WTC11 (cell line): ENCODE data around the gene PDLIM5. TPM values are rescaled to one million over a fixed set of nuclear protein-coding genes. Genes with fewer than 3 reads are reported as not detected.

Source experiments
- ATAC-seq: fragments of 200-7000 bp; cut with Tn5 transposase; 2 replicates; pipeline ENCODE4 v1.10.0; 2021; ENCODE audit warnings: mild to moderate bottlenecking, moderate library complexity
- CTCF ChIA-PET: fragments of 300-600 bp; sonication (Branson Sonifier 250); formaldehyde crosslinking; loops from one replicate; lab custom pipeline; 2021; ENCODE audit warnings: antibody characterized with exemption; lab: Charles Lee
- POLR2A ChIA-PET: fragments of 350-600 bp; sonication (Branson Sonifier 250); formaldehyde crosslinking; loops from one replicate; lab custom pipeline; 2021; ENCODE audit warnings: antibody characterized with exemption; lab: Charles Lee
- DNase-seq: peaks from one replicate; pipeline ENCODE4 v3.0.0; 2021; ENCODE audit warnings: low spot score
- H3K27ac Mint-ChIP-seq: 2 replicates; pipeline ENCODE4 v1.8.0; 2021; ENCODE audit warnings: mixed read lengths
- H3K27me3 Mint-ChIP-seq: 2 replicates; pipeline ENCODE4 v1.8.0; 2021; ENCODE audit warnings: low read depth, mild to moderate bottlenecking, moderate library complexity, mixed read lengths
- H3K36me3 Mint-ChIP-seq: 2 replicates; pipeline ENCODE4 v1.8.0; 2021; ENCODE audit warnings: mixed read lengths
- H3K4me1 Mint-ChIP-seq: 2 replicates; pipeline ENCODE4 v1.8.0; 2022; ENCODE audit warnings: mixed read lengths
- H3K4me3 Mint-ChIP-seq: 2 replicates; pipeline ENCODE4 v1.8.0; 2021; ENCODE audit warnings: mild to moderate bottlenecking, moderate library complexity, mixed read lengths
- H3K9me3 Mint-ChIP-seq: 2 replicates; pipeline ENCODE4 v1.8.0; 2021; ENCODE audit warnings: mixed read lengths
- ARID4B ChIP-seq: sonication (generic); formaldehyde crosslinking; IDR thresholded peaks from 2 replicates; pipeline ENCODE4 v1.8.0; 2023; ENCODE audit warnings: missing genetic modification reagents, mild to moderate bottlenecking, borderline replicate concordance
- ATF6 ChIP-seq: sonication (generic); formaldehyde crosslinking; IDR thresholded peaks from 2 replicates; pipeline ENCODE4 v1.8.1; 2023; ENCODE audit warnings: mild to moderate bottlenecking, missing genetic modification reagents
- CBFB ChIP-seq: sonication (generic); formaldehyde crosslinking; IDR thresholded peaks from 2 replicates; pipeline ENCODE4 v1.8.1; 2022; ENCODE audit warnings: mild to moderate bottlenecking, low read depth, missing genetic modification reagents
- E2F1 ChIP-seq: sonication (generic); formaldehyde crosslinking; IDR thresholded peaks from 2 replicates; pipeline ENCODE4 v1.8.0; 2022; ENCODE audit warnings: mild to moderate bottlenecking, missing genetic modification reagents
- ESRRA ChIP-seq: sonication (generic); formaldehyde crosslinking; IDR thresholded peaks from 2 replicates; pipeline ENCODE4 v1.8.1; 2022; ENCODE audit warnings: mild to moderate bottlenecking, missing genetic modification reagents, borderline replicate concordance
- GABPB1 ChIP-seq: sonication (generic); formaldehyde crosslinking; IDR thresholded peaks from 2 replicates; pipeline ENCODE4 v1.8.1; 2023; ENCODE audit warnings: mild to moderate bottlenecking, missing genetic modification reagents
- GRHL2 ChIP-seq: fragments of 250-450 bp; sonication (Bioruptor Pico); IDR thresholded peaks from 2 replicates; pipeline ENCODE4 v1.8.0; 2022; ENCODE audit warnings: mild to moderate bottlenecking, moderate library complexity; ENCODE audit not compliant: insufficient replicate concordance, severe bottlenecking
- HMGA2 ChIP-seq: fragments of 250-450 bp; sonication (Bioruptor Pico); IDR thresholded peaks from 2 replicates; pipeline ENCODE4 v1.4.0; 2021; ENCODE audit warnings: mild to moderate bottlenecking, moderate library complexity
- HMGXB4 ChIP-seq: sonication (generic); formaldehyde crosslinking; IDR thresholded peaks from 2 replicates; pipeline ENCODE4 v1.8.1; 2023; ENCODE audit warnings: mild to moderate bottlenecking, moderate library complexity, missing genetic modification reagents
- MXD4 ChIP-seq: fragments of 250-450 bp; sonication (Bioruptor Pico); IDR thresholded peaks from 2 replicates; pipeline ENCODE4 v1.8.0; 2021; ENCODE audit warnings: mild to moderate bottlenecking, moderate library complexity, borderline replicate concordance
- NFE2L1 ChIP-seq: sonication (generic); formaldehyde crosslinking; IDR thresholded peaks from 2 replicates; pipeline ENCODE4 v1.8.1; 2023; ENCODE audit warnings: missing genetic modification reagents
- RELA ChIP-seq: sonication (generic); formaldehyde crosslinking; IDR thresholded peaks from 2 replicates; pipeline ENCODE4 v1.8.1; 2022; ENCODE audit warnings: missing genetic modification reagents, mild to moderate bottlenecking, borderline replicate concordance
- ZNF121 ChIP-seq: sonication (generic); formaldehyde crosslinking; IDR thresholded peaks from 2 replicates; pipeline ENCODE4 v1.8.0; 2023; ENCODE audit warnings: missing genetic modification reagents
- ZNF219 ChIP-seq: sonication (generic); formaldehyde crosslinking; IDR thresholded peaks from 2 replicates; pipeline ENCODE4 v1.8.0; 2023; ENCODE audit warnings: missing genetic modification reagents, mild to moderate bottlenecking, borderline replicate concordance
- ZNF232 ChIP-seq: sonication (generic); formaldehyde crosslinking; IDR thresholded peaks from 2 replicates; pipeline ENCODE4 v1.8.0; 2022; ENCODE audit warnings: mild to moderate bottlenecking, missing genetic modification reagents
- ZNF263 ChIP-seq: sonication (generic); formaldehyde crosslinking; IDR thresholded peaks from 2 replicates; pipeline ENCODE4 v1.8.1; 2022; ENCODE audit warnings: low read depth, mild to moderate bottlenecking, moderate library complexity, missing genetic modification reagents
- ZNF317 ChIP-seq: sonication (generic); formaldehyde crosslinking; IDR thresholded peaks from 2 replicates; pipeline ENCODE4 v1.8.1; 2023; ENCODE audit warnings: low read depth, mild to moderate bottlenecking, moderate library complexity, missing genetic modification reagents, borderline replicate concordance
- ZNF396 ChIP-seq: fragments of 250-450 bp; sonication (Bioruptor Pico); IDR thresholded peaks from 2 replicates; pipeline ENCODE4 v1.8.0; 2021; ENCODE audit warnings: mild to moderate bottlenecking, moderate library complexity, borderline replicate concordance
- total RNA-seq: library from RNA; stranded (reverse); gene quantifications from 3 replicates; pipeline ENCODE4 v1.2.3, GENCODE V29; 2021

The PDLIM5 gene
- total RNA-seq, 1 experiment from 2014 or later = 51.5 TPM

- DNase-seq (no peak), ATAC-seq (peak; percentile 56)
- Mint-ChIP-seq H3K4me1 (peaks cover 82% of the 10 kb centered on the region), H3K27ac (peak overlapping the region; percentile 45), H3K27me3 (no peaks in the 10 kb centered on the region), H3K4me3 (no peak overlapping the region), H3K9me3 (no peaks in the 10 kb centered on the region), H3K36me3 (no peaks in the 10 kb centered on the region)
- TF ChIP-seq ZNF121 (CRISPR knock-in tag) (no peak), HMGXB4 (no peak), ZNF232 (CRISPR knock-in tag) (no peak)
- ChIA-PET POLR2A (interaction anchor here (0.7 kb wide), 1 partner anchor 141 kb away, joined by 3 read pairs; no protein-coding TSS in a partner anchor), CTCF (interaction anchor here (0.7 kb wide), 1 partner anchor 129 kb away, joined by 3 read pairs; no protein-coding TSS in a partner anchor)
Measured at GRCh38 chr4:94536049-94536448, 84.3 kb downstream of the PDLIM5 start.

- Mint-ChIP-seq H3K36me3 (no peaks in the 10 kb centered on the region), H3K4me3 (no peak overlapping the region), H3K9me3 (no peaks in the 10 kb centered on the region), H3K27ac (0 out of 2 replicates have a peak overlapping the region, but pooled peaks have one; percentile 32), H3K4me1 (peaks cover 85% of the 10 kb centered on the region), H3K27me3 (no peaks in the 10 kb centered on the region)
- ChIA-PET CTCF (interaction anchor here (0.7 kb wide), 1 partner anchor 130 kb away, joined by 3 read pairs; no protein-coding TSS in a partner anchor), POLR2A (interaction anchor here (0.6 kb wide), 1 partner anchor 303 kb away, joined by 4 read pairs; no protein-coding TSS in a partner anchor)
- ATAC-seq (no peak), DNase-seq (no peak)
- TF ChIP-seq ESRRA (CRISPR knock-in tag) (no peak), ZNF396 (CRISPR knock-in tag) (no peak), RELA (CRISPR knock-in tag) (no peak), HMGXB4 (no peak), NFE2L1 (CRISPR knock-in tag) (no peak), ZNF263 (CRISPR knock-in tag) (no peak), GABPB1 (CRISPR knock-in tag) (no peak), MXD4 (CRISPR knock-in tag) (no peak), CBFB (CRISPR knock-in tag) (no peak), E2F1 (CRISPR knock-in tag) (no peak), ARID4B (CRISPR knock-in tag) (no peak), ZNF317 (no peak), ZNF219 (CRISPR knock-in tag) (no peak), HMGA2 (CRISPR knock-in tag) (no peak), ATF6 (CRISPR knock-in tag) (no peak), GRHL2 (CRISPR knock-in tag) (no peak)
Measured at GRCh38 chr4:94536649-94537469, 85.1 kb downstream of the PDLIM5 start.
